ENCODE results near the gene ZNF74. TPM values are rescaled to one million over a fixed set of nuclear protein-coding genes. Genes with fewer than 3 reads are reported as not detected.

ZNF74 gene
- total RNA-seq, 2 experiments from 2014 or later = 6.5 to 10.3 TPM

- intact Hi-C loops (cut with DNase I, micrococcal nuclease) = loop anchor here in 1 of 2 experiments (10.0 kb wide), 1 partner anchor 141 kb away; no protein-coding TSS in a partner anchor
These were observed 30.1 kb downstream of the ZNF74 start for GRCh38 chr22:20423906-20424551.

GRCh38 chr22:20424568-20424931 is 30.6 kb downstream of the ZNF74 start:
- Mint-ChIP-seq H3K9me3 (ENCODE audit: low read depth) (no peaks in the 10 kb centered on the region), H3K4me3 (no peak overlapping the region), H3K4me1 (peaks cover 4% of the 10 kb centered on the region), H3K27me3 (peaks cover 19% of the 10 kb centered on the region), H3K27ac (no peak overlapping the region), H3K36me3 (ENCODE audit: low read depth) (no peaks in the 10 kb centered on the region)
- intact Hi-C loops (cut with DNase I, micrococcal nuclease) = loop anchor here in 1 of 2 experiments (10.0 kb wide), 1 partner anchor 140 kb away; no protein-coding TSS in a partner anchor
- DNase-seq (no peak), ATAC-seq (no peak)
- ChIA-PET CTCF (interaction anchor here (0.6 kb wide), 1 partner anchor 70 kb away, joined by 3 read pairs; no protein-coding TSS in a partner anchor), POLR2A (no interaction called here)

More at GRCh38 chr22:20423906-20424551, 30.1 kb downstream of the ZNF74 start:
- H3K4me1 Mint-ChIP-seq = peaks cover 3% of the 10 kb centered on the region
- DNase-seq (no peak), ATAC-seq (no peak)
- CTCF ChIA-PET = interaction anchor here (0.6 to 1.1 kb wide), 2 partner anchors 31 to 71 kb away, joined by 3 read pairs; no protein-coding TSS in a partner anchor
- POLR2A ChIA-PET = no interaction called here
- no peak overlapping the region for H3K4me3 Mint-ChIP-seq
- H3K27me3 Mint-ChIP-seq = peaks cover 18% of the 10 kb centered on the region
- no peaks in the 10 kb centered on the region for H3K9me3 Mint-ChIP-seq (ENCODE audit: low read depth)
- no peak overlapping the region for H3K27ac Mint-ChIP-seq
- no peaks in the 10 kb centered on the region for H3K36me3 Mint-ChIP-seq (ENCODE audit: low read depth)

- H3K36me3 Mint-ChIP-seq (ENCODE audit: low read depth) = no peaks in the 10 kb centered on the region
- POLR2A ChIA-PET = no interaction called here
- H3K9me3 Mint-ChIP-seq (ENCODE audit: low read depth) = no peaks in the 10 kb centered on the region
- DNase-seq (peak; percentile 51), ATAC-seq (peak; percentile 13)
- intact Hi-C loops (cut with DNase I, micrococcal nuclease) = loop anchor here in 1 of 2 experiments (10.0 kb wide), 1 partner anchor 140 kb away; no protein-coding TSS in a partner anchor
- no peak overlapping the region for H3K4me3 Mint-ChIP-seq
- peaks cover 4% of the 10 kb centered on the region for H3K4me1 Mint-ChIP-seq
- CTCF ChIA-PET = interaction anchor here (0.7 kb wide), 1 partner anchor 12 kb away, joined by 3 read pairs; no protein-coding TSS in a partner anchor
- H3K27ac Mint-ChIP-seq = no peak overlapping the region
- peaks cover 19% of the 10 kb centered on the region for H3K27me3 Mint-ChIP-seq
These were observed 31.1 kb downstream of the ZNF74 start for GRCh38 chr22:20424932-20425565.

- Mint-ChIP-seq H3K36me3 (ENCODE audit: low read depth) (no peaks in the 10 kb centered on the region), H3K27ac (no peak overlapping the region), H3K9me3 (ENCODE audit: low read depth) (no peaks in the 10 kb centered on the region), H3K27me3 (peaks cover 24% of the 10 kb centered on the region), H3K4me1 (peaks cover 8% of the 10 kb centered on the region), H3K4me3 (no peak overlapping the region)
- DNase-seq = no peak
- POLR2A ChIA-PET = no interaction called here
- ATAC-seq = no peak
- intact Hi-C loops (cut with DNase I, micrococcal nuclease) = loop anchor here in 1 of 2 experiments (10.0 kb wide), 1 partner anchor 139 kb away; no protein-coding TSS in a partner anchor
- CTCF ChIA-PET = interaction anchor here (0.7 kb wide), 1 partner anchor 13 kb away, joined by 3 read pairs; no protein-coding TSS in a partner anchor
These were observed 31.8 kb downstream of the ZNF74 start for GRCh38 chr22:20425566-20426258.

GRCh38 chr22:20426259-20426615 is 32.3 kb downstream of the ZNF74 start:
- Mint-ChIP-seq H3K27ac (no peak overlapping the region), H3K4me1 (peaks cover 8% of the 10 kb centered on the region), H3K27me3 (peaks cover 24% of the 10 kb centered on the region), H3K4me3 (no peak overlapping the region), H3K9me3 (ENCODE audit: low read depth) (no peaks in the 10 kb centered on the region), H3K36me3 (ENCODE audit: low read depth) (no peaks in the 10 kb centered on the region)
- no peak for DNase-seq
- no peak for ATAC-seq
- ChIA-PET CTCF (no interaction called here), POLR2A (no interaction called here)
- intact Hi-C loops (cut with DNase I, micrococcal nuclease) = loop anchor here in 1 of 2 experiments (10.0 kb wide), 1 partner anchor 139 kb away; no protein-coding TSS in a partner anchor

- DNase-seq = no peak
- ChIA-PET CTCF (interaction anchor here (1.5 to 2.4 kb wide), 5 partner anchors 10 to 138 kb away, joined by 4 to 17 read pairs (median 4); partner anchors contain the start of gene MED15), POLR2A (no interaction called here)
- Mint-ChIP-seq H3K27me3 (peaks cover 30% of the 10 kb centered on the region), H3K4me3 (no peak overlapping the region), H3K36me3 (ENCODE audit: low read depth) (no peaks in the 10 kb centered on the region), H3K4me1 (peaks cover 10% of the 10 kb centered on the region), H3K9me3 (ENCODE audit: low read depth) (no peaks in the 10 kb centered on the region), H3K27ac (no peak overlapping the region)
- intact Hi-C loops (cut with DNase I, micrococcal nuclease) = loop anchor here in 1 of 2 experiments (10.0 kb wide), 1 partner anchor 137 kb away; no protein-coding TSS in a partner anchor
- ATAC-seq = no peak
These were observed 33.4 kb downstream of the ZNF74 start for GRCh38 chr22:20427104-20427944.

- H3K27ac Mint-ChIP-seq = no peak overlapping the region
- H3K4me3 Mint-ChIP-seq = no peak overlapping the region
- ATAC-seq = no peak
- H3K36me3 Mint-ChIP-seq (ENCODE audit: low read depth) = no peaks in the 10 kb centered on the region
- H3K27me3 Mint-ChIP-seq = peaks cover 34% of the 10 kb centered on the region
- ChIA-PET CTCF (interaction anchor here (1.5 to 2.4 kb wide), 5 partner anchors 10 to 138 kb away, joined by 4 to 17 read pairs (median 4); partner anchors contain the start of gene MED15), POLR2A (no interaction called here)
- H3K4me1 Mint-ChIP-seq = peaks cover 10% of the 10 kb centered on the region
- no peak for DNase-seq
- H3K9me3 Mint-ChIP-seq (ENCODE audit: low read depth) = no peaks in the 10 kb centered on the region
- intact Hi-C loops (cut with DNase I, micrococcal nuclease) = loop anchor here (2.0 to 10.0 kb wide), 2 partner anchors 79 to 137 kb away; partner anchors contain the start of gene MED15 (in 1 of the 2)
These were observed 34.0 kb downstream of the ZNF74 start for GRCh38 chr22:20427945-20428417.

GRCh38 chr22:20428496-20429253 is 34.7 kb downstream of the ZNF74 start:
- Mint-ChIP-seq H3K27me3 (peaks cover 34% of the 10 kb centered on the region), H3K36me3 (ENCODE audit: low read depth) (no peaks in the 10 kb centered on the region), H3K4me1 (peaks cover 10% of the 10 kb centered on the region), H3K9me3 (ENCODE audit: low read depth) (no peaks in the 10 kb centered on the region), H3K27ac (no peak overlapping the region), H3K4me3 (peak overlapping the region; percentile 68)
- no peak for ATAC-seq
- DNase-seq = no peak
- ChIA-PET CTCF (interaction anchor here (0.9 to 2.4 kb wide), 4 partner anchors 11 to 273 kb away, joined by 3 to 17 read pairs (median 4); partner anchors contain the start of gene MED15), POLR2A (no interaction called here)
- intact Hi-C loops (cut with DNase I, micrococcal nuclease) = loop anchor here (1.0 to 10.0 kb wide), 5 partner anchors 68 to 275 kb away; partner anchors contain the start of gene MED15 (in 1 of the 2)

- CTCF ChIA-PET = interaction anchor here (0.9 to 2.4 kb wide), 4 partner anchors 12 to 272 kb away, joined by 3 to 17 read pairs (median 4); no protein-coding TSS in a partner anchor
- Mint-ChIP-seq H3K27ac (no peak overlapping the region), H3K4me1 (peaks cover 10% of the 10 kb centered on the region), H3K9me3 (ENCODE audit: low read depth) (no peaks in the 10 kb centered on the region), H3K27me3 (peaks cover 38% of the 10 kb centered on the region), H3K4me3 (peak overlapping the region; percentile 68), H3K36me3 (ENCODE audit: low read depth) (no peaks in the 10 kb centered on the region)
- POLR2A ChIA-PET = no interaction called here
- DNase-seq (peak; percentile 89), ATAC-seq (peak; percentile 80)
- intact Hi-C loops (cut with DNase I, micrococcal nuclease) = loop anchor here (1.0 to 10.0 kb wide), 5 partner anchors 67 to 274 kb away; partner anchors contain the start of gene MED15 (in 1 of the 2)
These were observed 35.5 kb downstream of the ZNF74 start for GRCh38 chr22:20429254-20430100.

All from activated CD4-positive, alpha-beta T cell treated with anti-CD3 and anti-CD28 coated beads for 36 hours (primary cell).